Activated CD8-positive, alpha-beta memory T cell treated with anti-CD3 and anti-CD28 coated beads, Interleukin-2, amount 10 ng/mL, durations not matched to agents 7 days and 5 days (primary cell): ENCODE data around the gene C1orf159. TPM values are rescaled to one million over a fixed set of nuclear protein-coding genes. Genes with fewer than 3 reads are reported as not detected.

ENCODE experiments used
- ATAC-seq: fragments of 150-1000 bp; cut with Tn5 transposase; one replicate; pipeline ENCODE4 v1.10.0; 2021; ENCODE audit warnings: moderate library complexity
- CTCF ChIA-PET: fragments of 350-600 bp; sonication (Branson Sonifier 250); formaldehyde crosslinking; loops from one replicate; lab custom pipeline; 2021; ENCODE audit warnings: antibody characterized with exemption; lab: Charles Lee
- DNase-seq: peaks from one replicate; pipeline ENCODE4 v3.0.0-alpha.2; 2020
- H3K27ac Mint-ChIP-seq: one replicate; pipeline ENCODE4 v1.8.0; 2021; ENCODE audit warnings: mild to moderate bottlenecking, mixed read lengths
- H3K27me3 Mint-ChIP-seq: one replicate; pipeline ENCODE4 v1.8.0; 2021; ENCODE audit warnings: mixed read lengths
- H3K36me3 Mint-ChIP-seq: one replicate; pipeline ENCODE4 v1.8.0; 2021; ENCODE audit warnings: mild to moderate bottlenecking, mixed read lengths
- H3K4me1 Mint-ChIP-seq: one replicate; pipeline ENCODE4 v1.8.0; 2021; ENCODE audit warnings: mixed read lengths
- H3K4me3 Mint-ChIP-seq: one replicate; pipeline ENCODE4 v1.8.0; 2021; ENCODE audit warnings: mild to moderate bottlenecking, moderate library complexity, mixed read lengths
- H3K9me3 Mint-ChIP-seq: one replicate; pipeline ENCODE4 v1.8.0; 2022; ENCODE audit warnings: low read depth, mixed read lengths
- total RNA-seq, 2 experiments: library from RNA; stranded (reverse); gene quantifications; one replicate each; pipeline ENCODE4 v1.2.3, GENCODE V29; 2021

C1orf159 gene
- total RNA-seq, 2 experiments from 2014 or later, result 22.9 to 23.6 TPM

GRCh38 chr1:1123581-1124507 is 8.0 kb upstream of the C1orf159 start:
- CTCF ChIA-PET, result interaction anchor here (0.9 to 6.4 kb wide), 10 partner anchors 31 to 181 kb away, joined by 3 to 58 read pairs (median 8); partner anchors contain the start of gene TNFRSF18
- ATAC-seq, result no peak
- no peak overlapping the region for H3K27ac Mint-ChIP-seq
- peak overlapping the region; percentile 24 for H3K4me3 Mint-ChIP-seq
- peaks cover 7% of the 10 kb centered on the region for H3K4me1 Mint-ChIP-seq
- H3K9me3 Mint-ChIP-seq, result no peaks in the 10 kb centered on the region
- peaks cover 10% of the 10 kb centered on the region for H3K27me3 Mint-ChIP-seq
- DNase-seq, result no peak
- H3K36me3 Mint-ChIP-seq, result no peaks in the 10 kb centered on the region

GRCh38 chr1:1122981-1123480 is 7.1 kb upstream of the C1orf159 start:
- H3K27me3 Mint-ChIP-seq, result peaks cover 13% of the 10 kb centered on the region

GRCh38 chr1:1122078-1122811 is 6.4 kb upstream of the C1orf159 start:
- no peak overlapping the region for H3K4me3 Mint-ChIP-seq
- H3K9me3 Mint-ChIP-seq, result no peaks in the 10 kb centered on the region
- ATAC-seq, result peak; percentile 96

More at GRCh38 chr1:1122981-1123480, 7.1 kb upstream of the C1orf159 start:
- H3K9me3 Mint-ChIP-seq, result no peaks in the 10 kb centered on the region
- no peak for DNase-seq
- H3K4me1 Mint-ChIP-seq, result peaks cover 7% of the 10 kb centered on the region
- ATAC-seq, result no peak
- H3K36me3 Mint-ChIP-seq, result no peaks in the 10 kb centered on the region
- H3K27ac Mint-ChIP-seq, result no peak overlapping the region
- no peak overlapping the region for H3K4me3 Mint-ChIP-seq
- CTCF ChIA-PET, result interaction anchor here (0.7 to 6.4 kb wide), 44 partner anchors 7 to 249 kb away, joined by 3 to 58 read pairs (median 7); partner anchors contain the start of genes B3GALT6, RNF223, SCNN1D and SDF4

GRCh38 chr1:1121611-1122077 is 5.8 kb upstream of the C1orf159 start:
- CTCF ChIA-PET, result interaction anchor here (0.6 to 6.4 kb wide), 37 partner anchors 11 to 278 kb away, joined by 3 to 58 read pairs (median 7); partner anchors contain the start of genes B3GALT6, CCNL2, RNF223 and SDF4
- no peak for DNase-seq
- Mint-ChIP-seq H3K9me3 (no peaks in the 10 kb centered on the region), H3K27me3 (peaks cover 18% of the 10 kb centered on the region), H3K36me3 (no peaks in the 10 kb centered on the region), H3K4me1 (peaks cover 13% of the 10 kb centered on the region), H3K27ac (no peak overlapping the region), H3K4me3 (no peak overlapping the region)
- no peak for ATAC-seq

More at GRCh38 chr1:1122078-1122811, 6.4 kb upstream of the C1orf159 start:
- CTCF ChIA-PET, result interaction anchor here (0.6 to 6.4 kb wide), 56 partner anchors 8 to 277 kb away, joined by 3 to 58 read pairs (median 4); partner anchors contain the start of genes AURKAIP1, B3GALT6, CCNL2 and RNF223
- no peak overlapping the region for H3K27ac Mint-ChIP-seq
- DNase-seq, result peak; percentile 87
- peaks cover 18% of the 10 kb centered on the region for H3K27me3 Mint-ChIP-seq
- H3K4me1 Mint-ChIP-seq, result peaks cover 11% of the 10 kb centered on the region
- no peaks in the 10 kb centered on the region for H3K36me3 Mint-ChIP-seq

GRCh38 chr1:1120866-1121591 is 5.1 kb upstream of the C1orf159 start:
- H3K27ac Mint-ChIP-seq, result no peak overlapping the region
- ATAC-seq (no peak), DNase-seq (no peak)
- no peak overlapping the region for H3K4me3 Mint-ChIP-seq
- no peaks in the 10 kb centered on the region for H3K36me3 Mint-ChIP-seq
- CTCF ChIA-PET, result interaction anchor here (0.6 to 6.4 kb wide), 26 partner anchors 10 to 251 kb away, joined by 3 to 58 read pairs (median 8); partner anchors contain the start of genes B3GALT6, SDF4, TNFRSF18 and TNFRSF4
- H3K4me1 Mint-ChIP-seq, result peaks cover 13% of the 10 kb centered on the region
- no peaks in the 10 kb centered on the region for H3K9me3 Mint-ChIP-seq
- H3K27me3 Mint-ChIP-seq, result peaks cover 18% of the 10 kb centered on the region

- Mint-ChIP-seq H3K36me3 (peaks cover under 1% of the 10 kb centered on the region), H3K27me3 (peaks cover 18% of the 10 kb centered on the region), H3K9me3 (no peaks in the 10 kb centered on the region), H3K4me3 (no peak overlapping the region), H3K27ac (no peak overlapping the region), H3K4me1 (peaks cover 14% of the 10 kb centered on the region)
- ATAC-seq (no peak), DNase-seq (no peak)
- CTCF ChIA-PET, result interaction anchor here (0.9 to 6.4 kb wide), 10 partner anchors 9 to 252 kb away, joined by 3 to 58 read pairs (median 4); partner anchors contain the start of gene UBE2J2
These were observed 4.2 kb upstream of the C1orf159 start for GRCh38 chr1:1120096-1120495.

- peaks cover 18% of the 10 kb centered on the region for H3K27me3 Mint-ChIP-seq
These were observed 3.5 kb upstream of the C1orf159 start for GRCh38 chr1:1119272-1119890.

GRCh38 chr1:1118876-1119220 is 3.0 kb upstream of the C1orf159 start:
- ATAC-seq (no peak), DNase-seq (no peak)
- Mint-ChIP-seq H3K36me3 (peaks cover 7% of the 10 kb centered on the region), H3K4me3 (no peak overlapping the region), H3K9me3 (no peaks in the 10 kb centered on the region), H3K27me3 (peaks cover 18% of the 10 kb centered on the region), H3K27ac (no peak overlapping the region), H3K4me1 (peaks cover 19% of the 10 kb centered on the region)
- CTCF ChIA-PET, result interaction anchor here (0.8 to 6.4 kb wide), 3 partner anchors 113 to 173 kb away, joined by 3 to 46 read pairs (median 8); partner anchors contain the start of gene SDF4

More at GRCh38 chr1:1119272-1119890, 3.5 kb upstream of the C1orf159 start:
- no peak overlapping the region for H3K27ac Mint-ChIP-seq
- no peak for ATAC-seq
- CTCF ChIA-PET, result interaction anchor here (0.9 to 6.4 kb wide), 4 partner anchors 18 to 172 kb away, joined by 3 to 46 read pairs (median 6); no protein-coding TSS in a partner anchor
- no peak for DNase-seq
- H3K4me3 Mint-ChIP-seq, result no peak overlapping the region
- H3K9me3 Mint-ChIP-seq, result no peaks in the 10 kb centered on the region
- H3K4me1 Mint-ChIP-seq, result peaks cover 21% of the 10 kb centered on the region
- peaks cover 6% of the 10 kb centered on the region for H3K36me3 Mint-ChIP-seq

- H3K4me1 Mint-ChIP-seq, result peaks cover 17% of the 10 kb centered on the region
- CTCF ChIA-PET, result interaction anchor here (0.8 to 6.4 kb wide), 5 partner anchors 54 to 173 kb away, joined by 3 to 46 read pairs (median 7); partner anchors contain the start of gene SDF4
- H3K4me3 Mint-ChIP-seq, result no peak overlapping the region
- DNase-seq (no peak), ATAC-seq (no peak)
- H3K27me3 Mint-ChIP-seq, result peaks cover 18% of the 10 kb centered on the region
- peaks cover 12% of the 10 kb centered on the region for H3K36me3 Mint-ChIP-seq
- no peak overlapping the region for H3K27ac Mint-ChIP-seq
- H3K9me3 Mint-ChIP-seq, result peaks cover 3% of the 10 kb centered on the region
These were observed 2.4 kb upstream of the C1orf159 start for GRCh38 chr1:1118011-1118875.

GRCh38 chr1:1117469-1117831 is 1.6 kb upstream of the C1orf159 start:
- Mint-ChIP-seq H3K9me3 (peaks cover 8% of the 10 kb centered on the region), H3K36me3 (peaks cover 18% of the 10 kb centered on the region), H3K27ac (no peak overlapping the region), H3K4me1 (peaks cover 15% of the 10 kb centered on the region), H3K27me3 (peaks cover 18% of the 10 kb centered on the region), H3K4me3 (no peak overlapping the region)
- CTCF ChIA-PET, result interaction anchor here (1.5 to 2.0 kb wide), 3 partner anchors 53 to 174 kb away, joined by 4 to 7 read pairs (median 5); partner anchors contain the start of gene TNFRSF18
- no peak for DNase-seq
- ATAC-seq, result no peak
